ENCODE results near the gene IFT80. TPM values are rescaled to one million over a fixed set of nuclear protein-coding genes. Genes with fewer than 3 reads are reported as not detected.
A peak's percentile ranks its signal among the peaks of the same experiment; 100 is the strongest.

IFT80 gene
- polyA plus RNA-seq, 1 of the 3 experiments (the other 2 are of a cell fraction): 10.5 TPM

DNA sequence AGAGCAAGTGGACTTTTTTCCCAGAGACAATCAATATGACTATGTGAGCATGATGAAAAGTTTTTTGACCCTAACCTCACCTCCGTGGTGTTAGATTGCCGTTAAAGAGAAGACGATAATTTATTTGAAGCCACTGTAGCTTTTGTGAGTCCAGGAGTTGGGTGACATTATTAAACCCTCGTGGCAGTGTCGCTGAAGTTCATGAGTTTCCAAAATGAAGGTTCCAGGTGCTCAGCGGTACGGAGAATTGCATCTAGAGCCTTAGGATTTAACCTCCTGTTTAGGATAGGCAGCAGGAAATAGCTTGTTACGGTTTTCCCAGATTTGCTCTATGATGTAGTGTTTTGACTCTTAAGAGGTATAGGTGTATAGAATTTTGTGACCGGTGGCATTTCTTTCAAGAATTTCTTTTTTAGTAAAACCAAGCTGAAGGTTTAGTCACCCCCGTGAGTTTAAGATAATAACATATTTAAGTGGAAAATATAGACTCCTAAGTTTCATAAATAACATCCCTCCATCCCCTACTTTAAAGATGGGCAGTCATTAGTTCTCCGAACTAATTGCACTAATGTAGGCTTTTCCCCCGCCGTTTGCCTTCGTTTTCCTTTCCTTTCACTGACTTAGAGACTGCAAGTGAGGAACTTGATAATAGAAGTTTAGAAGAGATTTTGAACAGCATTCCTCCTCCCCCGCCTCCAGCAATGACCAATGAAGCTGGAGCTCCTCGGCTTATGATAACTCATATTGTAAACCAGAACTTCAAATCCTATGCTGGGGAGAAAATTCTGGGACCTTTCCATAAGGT is 2.5 kb upstream of the IFT80 start:
- no peaks in the 10 kb centered on the region for H3K9me2 ChIP-seq
- TF ChIP-seq MEF2A (IDR thresholded peaks at IDR 0.05; ENCODE audit: borderline replicate concordance, low read depth) (no peak), TCF12 (IDR thresholded peaks at IDR 0.05) (no peak), RAD21 (IDR thresholded peaks at IDR 0.05; ENCODE audit: low read length) (no peak), TAF1 (IDR thresholded peaks at IDR 0.05; ENCODE audit: borderline replicate concordance, low read depth, low read length) (no peak), NRF1 (IDR thresholded peaks at IDR 0.05; ENCODE audit: low read depth, low read length) (no peak), EZH2phosphoT487 (IDR thresholded peaks at IDR 0.05; ENCODE audit: borderline replicate concordance, low read depth) (no peak), FOSL2 (IDR thresholded peaks at IDR 0.05; ENCODE audit: borderline replicate concordance, low read depth) (no peak), SIN3A (IDR thresholded peaks at IDR 0.05; ENCODE audit: borderline replicate concordance, low read depth, low read length) (no peak), RFX5 (IDR thresholded peaks at IDR 0.05; ENCODE audit: low read length) (no peak), GATA2 (CRISPR knock-in tag; IDR thresholded peaks at IDR 0.05) (no peak)
- TF ChIP-seq, protein P1, sequence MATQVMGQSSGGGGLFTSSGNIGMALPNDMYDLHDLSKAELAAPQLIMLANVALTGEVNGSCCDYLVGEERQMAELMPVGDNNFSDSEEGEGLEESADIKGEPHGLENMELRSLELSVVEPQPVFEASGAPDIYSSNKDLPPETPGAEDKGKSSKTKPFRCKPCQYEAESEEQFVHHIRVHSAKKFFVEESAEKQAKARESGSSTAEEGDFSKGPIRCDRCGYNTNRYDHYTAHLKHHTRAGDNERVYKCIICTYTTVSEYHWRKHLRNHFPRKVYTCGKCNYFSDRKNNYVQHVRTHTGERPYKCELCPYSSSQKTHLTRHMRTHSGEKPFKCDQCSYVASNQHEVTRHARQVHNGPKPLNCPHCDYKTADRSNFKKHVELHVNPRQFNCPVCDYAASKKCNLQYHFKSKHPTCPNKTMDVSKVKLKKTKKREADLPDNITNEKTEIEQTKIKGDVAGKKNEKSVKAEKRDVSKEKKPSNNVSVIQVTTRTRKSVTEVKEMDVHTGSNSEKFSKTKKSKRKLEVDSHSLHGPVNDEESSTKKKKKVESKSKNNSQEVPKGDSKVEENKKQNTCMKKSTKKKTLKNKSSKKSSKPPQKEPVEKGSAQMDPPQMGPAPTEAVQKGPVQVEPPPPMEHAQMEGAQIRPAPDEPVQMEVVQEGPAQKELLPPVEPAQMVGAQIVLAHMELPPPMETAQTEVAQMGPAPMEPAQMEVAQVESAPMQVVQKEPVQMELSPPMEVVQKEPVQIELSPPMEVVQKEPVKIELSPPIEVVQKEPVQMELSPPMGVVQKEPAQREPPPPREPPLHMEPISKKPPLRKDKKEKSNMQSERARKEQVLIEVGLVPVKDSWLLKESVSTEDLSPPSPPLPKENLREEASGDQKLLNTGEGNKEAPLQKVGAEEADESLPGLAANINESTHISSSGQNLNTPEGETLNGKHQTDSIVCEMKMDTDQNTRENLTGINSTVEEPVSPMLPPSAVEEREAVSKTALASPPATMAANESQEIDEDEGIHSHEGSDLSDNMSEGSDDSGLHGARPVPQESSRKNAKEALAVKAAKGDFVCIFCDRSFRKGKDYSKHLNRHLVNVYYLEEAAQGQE (IDR thresholded peaks at IDR 0.05; ENCODE audit: low read depth, low read length): no peak
- TF ChIP-seq, protein P2, sequence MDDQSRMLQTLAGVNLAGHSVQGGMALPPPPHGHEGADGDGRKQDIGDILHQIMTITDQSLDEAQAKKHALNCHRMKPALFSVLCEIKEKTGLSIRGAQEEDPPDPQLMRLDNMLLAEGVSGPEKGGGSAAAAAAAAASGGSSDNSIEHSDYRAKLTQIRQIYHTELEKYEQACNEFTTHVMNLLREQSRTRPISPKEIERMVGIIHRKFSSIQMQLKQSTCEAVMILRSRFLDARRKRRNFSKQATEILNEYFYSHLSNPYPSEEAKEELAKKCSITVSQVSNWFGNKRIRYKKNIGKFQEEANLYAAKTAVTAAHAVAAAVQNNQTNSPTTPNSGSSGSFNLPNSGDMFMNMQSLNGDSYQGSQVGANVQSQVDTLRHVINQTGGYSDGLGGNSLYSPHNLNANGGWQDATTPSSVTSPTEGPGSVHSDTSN (IDR thresholded peaks at IDR 0.05): no peak
- peaks cover 25 to 27% of the 10 kb centered on the region in 2 experiments for H3K36me3 ChIP-seq (replicated peaks in 1 of 2; ENCODE audit: control insufficient read depth in 1 of 2, insufficient read depth in 2 of 2, low read length in 1 of 2)
- H2AFZ ChIP-seq (ENCODE audit: low read depth): no peak overlapping the region
- H3K79me2 ChIP-seq (ENCODE audit: insufficient read depth): peaks cover 95% of the 10 kb centered on the region
- H3K4me1 ChIP-seq (ENCODE audit: control insufficient read depth in 1 of 2, insufficient read depth in 2 of 2, low read depth in 1 of 2, low read length in 1 of 2): peaks cover 6 to 11% of the 10 kb centered on the region in 2 experiments; a peak in 3 of 4 replicates
- H3K9me3 ChIP-seq: no peaks in the 10 kb centered on the region
- H3K4me3 ChIP-seq (ENCODE audit: low read depth in 2 of 2, low read length in 1 of 2): peak overlapping the region; percentile 79 to 96
- ChIA-PET CTCF (interaction anchor here (0.9 to 1.6 kb wide), 3 partner anchors 12 to 573 kb away, joined by 3 to 9 read pairs (median 6); no protein-coding TSS in a partner anchor), POLR2A (interaction anchor here (0.9 to 1.4 kb wide), 2 partner anchors 11 to 176 kb away, joined by 3 read pairs; partner anchors contain the start of gene C3orf80)
- H3K27ac ChIP-seq (ENCODE audit: low read depth in 2 of 2, low read length in 1 of 2): peak overlapping the region; percentile 88 to 94
- peaks cover 24% of the 10 kb centered on the region; the same call in 1 of the 2 replicates for H4K20me1 ChIP-seq (ENCODE audit: insufficient read depth)
- peaks cover 11% of the 10 kb centered on the region for H3F3A ChIP-seq (replicated peaks; ENCODE audit: insufficient read depth)
- no peaks in the 10 kb centered on the region for H3K27me3 ChIP-seq (ENCODE audit: insufficient read depth)
- DNase-seq: no peak
- peak overlapping the region; percentile 85 for H3K4me2 ChIP-seq
- H3K9ac ChIP-seq: peak overlapping the region; percentile 99
- 2% methylated on average over 16 of the region's 16 CpGs for WGBS (ENCODE audit: low lambda C conversion rate)
